SW 1271 (cell line): ENCODE measurements around the gene RHBDD1.

Experiments used
- DNase-seq, 2 experiments: peaks; one replicate each; lab custom pipeline; 2025; lab: John Stamatoyannopoulos, UW

The RHBDD1 gene

GRCh38 chr2:226983895-226984749 lies 148.3 kb downstream of the RHBDD1 start:
- no peak for DNase-seq

DNA sequence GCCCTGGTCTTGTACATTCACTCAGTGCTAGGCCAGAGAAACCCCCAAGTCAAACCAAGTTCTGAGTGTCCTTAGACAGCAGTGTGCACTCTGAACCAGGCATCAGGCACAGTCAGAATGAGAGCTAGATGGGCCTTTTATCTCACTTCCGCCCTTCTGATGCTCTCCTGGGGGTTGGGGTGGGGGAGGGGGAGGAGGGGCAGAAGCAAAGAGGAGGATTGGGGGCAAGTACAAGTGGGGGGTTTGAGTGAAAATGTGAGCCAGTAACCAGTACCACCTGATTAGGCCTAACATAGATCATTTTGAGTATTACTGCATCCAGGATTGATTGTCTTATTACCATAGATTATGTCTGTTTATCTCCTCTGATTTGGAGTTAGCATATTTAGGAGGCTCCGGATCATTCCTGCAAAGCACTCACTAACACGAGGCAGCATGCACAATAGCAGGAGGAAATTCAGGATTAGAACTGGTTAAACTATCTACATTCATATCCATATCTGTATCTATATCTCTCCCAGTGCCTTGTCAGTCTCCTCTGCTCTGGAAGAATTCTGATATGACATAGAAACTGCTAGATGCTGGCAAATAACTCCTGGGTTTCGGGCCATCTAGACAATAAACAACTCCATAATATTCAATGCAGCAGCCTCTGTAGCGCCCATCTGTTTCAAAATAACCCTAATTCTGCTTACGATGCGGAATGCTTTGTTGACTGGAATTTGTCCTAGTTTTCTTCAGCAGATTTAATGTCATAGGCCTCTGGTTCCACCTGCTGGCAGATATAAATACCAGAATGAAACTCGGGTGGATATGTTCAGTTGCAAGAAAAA lies 149.1 kb downstream of the RHBDD1 start:
- peak in 1 of 2 experiments; percentile 43 for DNase-seq

DNA sequence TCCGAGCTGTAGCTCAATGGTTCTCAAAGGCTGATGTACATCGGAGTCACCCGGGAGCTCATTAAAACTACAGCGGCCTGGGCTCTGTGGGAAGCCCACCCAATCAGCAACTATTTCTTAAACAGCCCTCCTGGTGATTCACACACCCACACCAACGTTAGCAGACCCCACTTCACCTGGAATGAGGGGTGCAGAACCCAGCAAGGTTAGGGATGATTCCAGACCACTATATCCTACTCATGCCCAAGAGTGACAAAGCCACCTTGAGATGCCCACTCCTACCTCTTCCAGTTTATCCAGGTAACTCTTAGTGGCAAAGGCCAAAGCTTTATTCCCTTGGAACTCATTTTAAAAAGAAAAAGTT lies 149.7 kb downstream of the RHBDD1 start:
- no peak for DNase-seq

DNA sequence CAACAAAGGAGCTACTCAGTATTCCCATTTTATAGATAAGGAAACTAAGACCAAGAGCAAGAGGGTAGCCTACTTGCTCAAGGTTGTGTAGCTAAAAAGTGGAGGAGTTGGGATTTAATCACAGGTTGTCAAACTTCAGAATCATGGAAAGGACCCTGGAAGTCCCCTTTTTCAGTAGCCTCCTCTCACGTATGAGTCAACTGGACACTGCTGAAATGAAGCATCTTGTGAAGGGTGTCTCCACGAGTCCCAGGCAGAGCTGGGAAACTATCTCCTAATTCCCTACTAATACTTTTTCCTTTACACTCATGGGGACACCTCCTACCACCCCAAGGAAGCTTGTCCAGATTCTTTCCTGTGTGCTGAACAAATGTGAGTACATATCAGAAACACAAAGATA lies 155.8 kb downstream of the RHBDD1 start:
- no peak for DNase-seq

GRCh38 chr2:226993171-226993570 lies 157.3 kb downstream of the RHBDD1 start:
- DNase-seq: no peak

DNA sequence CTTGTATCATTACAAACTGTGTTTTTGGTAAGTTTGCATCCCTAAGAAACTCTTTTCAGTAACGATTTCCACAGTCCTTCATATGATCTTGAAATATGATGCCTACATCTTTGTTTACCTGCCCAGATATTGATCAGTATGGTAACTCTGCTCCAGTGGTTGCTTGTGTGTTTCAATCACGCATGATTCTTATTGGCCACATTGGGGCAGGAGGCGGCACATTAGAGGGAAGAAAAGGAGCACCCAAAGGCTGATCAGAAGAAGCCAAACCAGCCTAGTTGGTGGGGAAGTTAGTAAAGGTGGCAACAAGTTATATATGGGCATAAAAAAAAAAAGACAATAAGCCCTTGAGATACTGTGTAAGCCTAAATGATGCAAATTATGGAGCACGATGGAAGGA lies 158.9 kb downstream of the RHBDD1 start:
- peak in 1 of 2 experiments; percentile 1 for DNase-seq

DNA sequence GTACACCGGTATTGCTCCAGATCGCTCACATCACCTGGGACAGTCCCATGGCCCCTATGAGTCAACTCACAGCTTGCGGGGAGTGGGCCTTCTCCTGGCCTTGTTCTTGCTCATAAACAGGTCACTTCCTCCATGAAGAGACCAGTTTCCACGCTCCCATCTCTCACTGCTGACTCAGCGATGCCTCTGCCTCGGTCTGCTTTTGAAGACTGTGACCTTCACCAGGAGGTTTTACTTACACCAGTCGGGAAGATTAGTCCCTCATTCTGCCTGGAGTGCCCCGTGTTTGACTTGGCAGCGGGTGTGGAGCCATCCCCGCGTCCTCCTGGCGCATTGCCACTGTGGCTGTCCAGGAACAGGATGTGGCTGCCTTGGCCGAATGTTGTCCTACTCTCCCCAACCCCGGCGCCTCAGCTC lies 159.8 kb downstream of the RHBDD1 start:
- no peak for DNase-seq

GRCh38 chr2:226999661-227000060 lies 163.8 kb downstream of the RHBDD1 start:
- DNase-seq: no peak

DNA sequence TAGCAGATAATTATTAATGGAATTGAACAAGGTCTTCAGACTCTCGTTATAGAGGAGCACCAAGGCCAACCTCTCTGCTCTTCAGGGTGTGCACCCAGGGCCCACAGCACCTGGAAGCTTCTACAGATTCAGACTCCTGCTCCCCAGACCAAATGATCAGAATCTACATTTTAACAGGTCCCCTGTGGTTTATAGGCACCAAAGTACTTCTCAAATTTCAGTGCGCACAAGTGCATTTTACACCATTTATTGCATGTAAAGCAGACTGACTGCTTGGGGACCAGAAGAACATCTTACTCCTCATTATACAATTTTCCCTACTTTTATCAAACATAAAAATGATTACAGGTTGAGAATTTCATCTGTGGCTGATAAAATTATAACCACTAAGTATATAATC lies 164.3 kb downstream of the RHBDD1 start:
- no peak for DNase-seq

DNA sequence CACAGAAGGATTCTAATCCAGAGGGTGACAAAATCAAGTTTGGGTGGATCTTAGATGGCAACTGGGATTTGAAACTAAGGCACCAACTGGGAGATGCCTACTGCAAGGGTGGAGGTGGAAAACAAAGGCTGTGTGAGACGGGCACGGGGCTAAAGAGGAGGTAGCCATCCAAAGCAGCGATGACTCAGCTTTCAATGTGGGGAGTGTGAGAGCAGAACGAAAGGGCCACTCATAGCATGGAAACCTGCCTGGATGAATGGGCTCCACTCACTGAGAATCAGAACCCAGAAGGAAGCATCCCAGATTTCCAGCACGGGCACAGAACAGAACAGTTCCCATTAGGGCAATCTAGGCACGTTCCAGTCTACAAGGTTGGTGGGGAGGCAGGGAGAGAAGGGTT lies 168.6 kb downstream of the RHBDD1 start:
- no peak for DNase-seq

DNA sequence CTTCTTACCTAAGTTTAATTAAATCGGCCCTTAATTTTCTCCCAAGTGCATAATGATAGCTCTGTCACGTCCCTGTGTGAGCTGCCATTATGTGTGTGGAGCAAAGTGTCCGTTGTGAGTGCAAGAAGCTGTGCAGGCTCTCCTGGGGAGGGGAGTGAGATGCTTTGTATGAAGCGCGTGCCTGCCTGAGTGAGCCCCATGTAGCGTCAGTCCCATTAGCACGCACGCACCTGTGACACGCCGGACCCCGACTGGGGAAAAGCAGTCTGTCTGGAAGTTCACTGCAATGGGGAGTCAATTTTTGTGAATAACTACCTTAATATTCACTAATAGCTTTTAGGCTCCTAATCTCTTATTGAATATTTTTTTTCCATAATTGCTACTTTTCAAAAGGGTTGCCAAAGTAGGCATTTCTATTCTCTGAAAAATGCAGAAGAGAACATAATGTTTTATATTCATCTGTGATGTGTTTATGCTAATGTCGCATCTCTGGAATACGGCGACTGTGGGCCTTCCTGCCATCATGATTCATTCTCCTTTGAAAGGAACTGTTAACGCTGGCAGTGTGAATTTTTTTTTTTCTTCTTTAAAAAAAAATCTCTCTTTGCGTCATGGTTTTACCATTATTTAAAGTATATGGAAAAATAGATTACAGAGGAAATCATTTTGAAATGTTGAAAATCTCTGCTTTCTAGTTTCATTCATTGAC lies 170.5 kb downstream of the RHBDD1 start:
- DNase-seq: no peak

GRCh38 chr2:227007148-227007547 lies 171.3 kb downstream of the RHBDD1 start:
- DNase-seq: no peak

- DNase-seq: no peak
Measured at GRCh38 chr2:227007940-227008339, 172.1 kb downstream of the RHBDD1 start.

DNA sequence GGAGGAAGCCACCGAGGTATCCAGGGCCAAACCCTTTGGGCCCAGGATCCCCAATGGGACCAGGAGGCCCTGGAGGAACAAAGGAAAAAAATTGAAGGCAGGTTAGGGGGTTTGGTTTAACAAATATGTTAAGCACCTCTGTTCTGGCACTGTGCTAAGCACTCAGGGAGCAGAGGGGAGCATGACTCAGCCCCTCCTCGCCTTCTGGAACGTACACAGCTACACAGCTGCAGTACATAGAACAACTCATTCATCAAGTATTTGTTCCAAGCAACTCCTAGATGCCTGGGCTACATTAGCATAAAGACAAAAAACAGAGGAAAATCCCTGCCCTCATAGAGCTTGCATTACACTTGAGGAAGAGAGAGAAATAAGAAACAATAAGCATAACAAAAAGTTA lies 174.6 kb downstream of the RHBDD1 start:
- DNase-seq: no peak

DNA sequence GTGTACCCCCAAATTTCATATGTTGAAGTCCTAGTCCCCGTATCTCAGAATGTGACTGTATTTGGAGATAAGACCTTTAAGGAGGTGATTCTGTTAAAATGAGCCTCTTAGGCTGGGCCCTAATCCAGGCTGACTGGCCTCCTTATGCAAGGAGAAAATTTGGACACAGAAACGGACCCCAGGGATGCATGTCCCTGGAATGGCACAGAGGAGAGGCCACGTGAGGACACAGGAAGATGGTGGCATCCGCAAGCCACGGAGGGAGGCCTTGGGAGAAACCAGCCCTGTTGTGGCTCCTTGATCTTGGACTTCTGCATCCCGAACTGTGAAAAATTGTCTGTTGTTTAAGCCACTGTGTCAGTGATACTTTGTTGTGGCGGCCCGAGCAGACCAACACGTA lies 177.5 kb downstream of the RHBDD1 start:
- DNase-seq: no peak

DNA sequence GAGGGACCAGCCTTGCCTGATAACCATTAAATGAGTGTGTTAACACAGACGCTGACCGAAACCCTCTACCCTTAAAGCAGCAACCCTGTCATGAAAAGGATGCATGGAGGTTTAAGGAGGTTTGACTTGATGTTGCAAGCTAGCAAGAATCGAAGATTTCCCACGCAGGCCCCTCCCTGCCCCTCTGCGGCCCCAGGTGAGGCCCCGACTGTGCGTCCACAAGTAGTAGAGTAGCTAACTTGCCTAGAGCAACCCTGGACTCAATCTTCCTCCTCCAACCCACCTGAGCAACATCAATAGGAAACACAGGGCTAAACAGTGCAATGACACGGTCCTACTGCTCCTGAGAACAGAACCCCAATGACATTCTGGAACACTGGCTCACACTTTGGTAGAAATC lies 178.0 kb downstream of the RHBDD1 start:
- DNase-seq: no peak

DNA sequence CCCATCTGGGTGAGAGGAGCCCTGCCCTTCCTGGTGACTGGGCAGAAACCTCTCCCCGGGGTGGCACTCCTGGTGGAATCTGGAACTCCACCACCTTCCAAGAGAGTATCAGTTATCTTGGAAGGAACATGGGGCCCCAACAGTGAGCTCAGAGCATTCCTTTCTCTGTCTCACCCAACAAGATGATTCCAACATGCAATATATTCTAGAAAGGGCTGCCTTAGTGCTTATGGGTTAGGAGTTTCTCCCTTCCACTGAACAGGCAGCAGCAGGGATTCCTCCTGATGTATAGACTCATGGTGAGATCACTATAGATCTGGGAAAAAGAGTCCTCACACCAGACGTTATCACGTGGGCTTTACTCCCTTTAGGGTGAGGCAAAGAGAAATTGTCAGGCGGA lies 181.0 kb downstream of the RHBDD1 start:
- no peak for DNase-seq

DNA sequence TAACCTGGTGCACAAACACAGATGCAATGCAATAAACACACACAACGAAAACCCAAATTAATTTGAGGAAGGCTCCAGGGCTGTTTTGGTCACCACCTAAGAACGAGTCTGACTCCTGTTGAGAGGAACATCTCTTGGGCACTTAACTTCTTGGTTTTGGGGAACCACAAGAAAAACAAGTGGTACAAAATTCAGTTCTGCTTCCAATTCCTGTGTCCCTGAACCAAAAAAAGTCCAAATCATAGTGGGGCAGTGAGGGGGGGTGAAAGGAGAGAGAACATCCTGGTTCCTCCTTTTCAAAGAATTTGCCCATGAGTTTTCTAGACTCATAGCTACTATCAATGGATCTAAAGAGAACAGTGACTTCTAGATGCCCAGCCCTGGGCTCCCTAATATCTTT lies 184.6 kb downstream of the RHBDD1 start:
- DNase-seq: no peak

- DNase-seq: no peak
Measured at GRCh38 chr2:227022608-227023007, 186.8 kb downstream of the RHBDD1 start.

DNA sequence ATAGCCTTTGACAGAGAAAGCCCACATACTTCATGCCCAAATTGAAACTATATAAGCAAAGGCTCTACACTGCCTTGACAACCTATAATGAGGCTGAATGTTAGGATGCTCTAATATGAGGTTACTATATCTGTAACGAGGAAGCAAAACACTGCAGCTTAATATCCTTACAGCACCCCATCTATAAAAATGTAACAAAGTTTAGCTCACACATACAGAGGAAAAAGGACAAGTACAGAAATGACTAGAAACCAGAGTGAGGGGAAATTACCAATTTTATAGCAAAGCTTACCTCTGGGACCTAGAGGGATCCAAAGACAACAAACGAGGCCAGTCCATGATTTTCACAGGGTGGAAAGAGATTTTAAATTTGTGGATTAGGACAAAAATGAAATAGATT lies 189.7 kb downstream of the RHBDD1 start:
- DNase-seq: no peak

DNA sequence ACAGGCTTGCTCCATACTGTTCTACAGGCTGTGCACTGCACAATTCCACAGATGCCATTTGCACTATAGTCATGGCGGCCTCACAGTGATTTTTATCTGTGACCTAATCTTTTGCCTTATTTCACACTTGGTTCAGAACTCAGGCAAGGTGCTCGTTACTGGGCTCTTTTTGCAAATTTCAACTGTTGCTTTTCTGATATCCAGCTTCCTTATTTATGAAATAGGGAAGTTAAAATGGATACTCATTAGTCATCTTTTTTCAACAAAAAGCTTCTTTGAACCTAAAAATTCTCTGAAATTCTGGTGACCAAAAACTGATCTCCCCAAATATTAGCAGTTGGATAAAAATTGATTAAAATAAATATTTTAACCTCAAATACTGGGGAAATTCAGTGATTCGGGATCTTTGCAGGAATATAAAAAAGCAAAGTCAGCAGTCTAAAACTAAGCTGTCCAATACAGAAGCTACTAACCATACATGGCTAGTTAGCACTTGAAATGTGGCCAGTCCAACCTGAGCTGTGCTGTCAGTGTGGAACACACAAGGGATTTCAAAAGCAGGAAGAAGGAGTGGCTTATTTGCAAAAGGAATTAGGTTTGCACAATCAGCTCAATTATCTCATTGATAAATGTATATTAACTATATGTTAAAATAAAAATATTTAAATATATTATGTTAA lies 193.7 kb downstream of the RHBDD1 start:
- no peak for DNase-seq

DNA sequence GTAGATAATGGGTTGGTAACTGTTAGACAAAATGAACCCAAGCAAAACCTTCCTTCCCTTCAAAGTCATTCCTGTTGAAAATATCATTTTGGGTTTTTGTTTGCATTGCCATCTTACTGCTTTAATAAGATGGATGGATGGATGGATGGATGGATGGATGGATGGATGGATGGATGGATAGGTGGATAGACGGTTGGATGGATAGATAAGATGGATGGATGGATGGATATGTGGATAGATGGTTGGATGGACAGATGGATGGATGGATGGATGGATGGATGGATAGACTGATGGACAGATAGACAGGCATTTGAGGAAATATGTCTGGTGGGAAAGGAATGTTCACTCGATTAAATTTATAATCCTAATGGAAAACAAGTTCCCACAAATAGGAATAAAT lies 194.9 kb downstream of the RHBDD1 start:
- no peak for DNase-seq
